Measurements from ENCODE around the gene ELK4.

The ELK4 gene

DNA sequence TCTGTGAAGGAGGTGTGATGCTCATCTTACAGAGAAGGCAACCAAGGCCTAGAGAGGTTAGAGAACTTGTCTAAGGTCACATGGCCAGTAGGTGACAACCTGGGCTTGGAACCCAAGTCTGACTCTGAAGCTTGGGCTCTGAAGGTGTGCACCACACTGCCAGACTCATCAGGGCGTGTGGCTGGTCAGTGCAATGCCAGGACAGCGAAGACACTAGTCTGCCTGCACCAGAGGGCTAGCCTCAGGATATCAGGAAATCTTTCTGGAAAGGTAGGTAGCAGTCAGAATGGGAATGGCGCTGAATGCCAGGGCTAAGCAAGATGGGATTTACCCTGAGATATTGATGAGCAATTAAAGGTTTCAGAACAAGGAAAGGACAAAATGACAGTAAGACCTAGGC, 34.9 kb downstream of the ELK4 start:
- H3K36me3 ChIP-seq (replicated peaks; ENCODE audit: insufficient read depth, low read length), result no peaks in the 10 kb centered on the region
- no peak overlapping the region for H3K4me2 ChIP-seq (ENCODE audit: low read depth, low read length)
- no peaks in the 10 kb centered on the region for H3K9me2 ChIP-seq (replicated peaks; ENCODE audit: insufficient read depth, low read length)
- H3F3A ChIP-seq (ENCODE audit: insufficient read depth, low read length), result peaks cover 6% of the 10 kb centered on the region; the same call in 1 of the 2 replicates
- H3K9me3 ChIP-seq (replicated peaks; ENCODE audit: insufficient read depth, low read length), result no peaks in the 10 kb centered on the region
- peaks cover 14% of the 10 kb centered on the region for H3K4me1 ChIP-seq (ENCODE audit: low read length)
- no peaks in the 10 kb centered on the region for H3K79me2 ChIP-seq (ENCODE audit: low read length)
- H4K20me1 ChIP-seq (ENCODE audit: insufficient read depth, low read length), result no peaks in the 10 kb centered on the region
- no peak overlapping the region for H2AFZ ChIP-seq (ENCODE audit: low read length)
- H3K27ac ChIP-seq (ENCODE audit: low read length), result no peak overlapping the region
- TF ChIP-seq EZH2 (optimal IDR thresholded peaks at IDR 0.05; ENCODE audit: low read depth, low read length) (no peak), EZH2phosphoT487 (IDR thresholded peaks at IDR 0.05; ENCODE audit: low read length) (no peak)
- no peak overlapping the region for H3K9ac ChIP-seq (ENCODE audit: low read length)
- DNase-seq, result no peak
- no peaks in the 10 kb centered on the region for H3K27me3 ChIP-seq (replicated peaks; ENCODE audit: insufficient read depth, low read length)
- no peak overlapping the region for H3K4me3 ChIP-seq (ENCODE audit: low read length)

DNA sequence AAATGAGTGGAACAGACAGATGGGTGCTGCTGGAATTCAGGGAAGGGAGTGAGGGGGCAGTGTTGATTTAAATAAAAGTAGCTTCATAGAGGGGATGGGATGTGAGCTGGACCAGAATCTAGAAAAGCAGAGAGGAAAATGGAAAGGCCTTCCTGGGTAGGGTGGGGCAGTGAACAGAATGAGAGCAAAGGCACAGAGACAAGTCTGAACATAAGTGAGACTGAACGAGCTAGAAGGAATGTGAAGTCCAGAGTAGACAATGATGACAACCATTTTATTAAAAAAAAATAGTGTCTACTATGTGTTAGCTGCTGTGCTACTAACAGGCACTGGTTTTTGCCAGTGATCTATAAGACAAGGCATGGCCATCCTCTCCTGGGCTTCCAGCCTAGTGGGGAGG, 36.0 kb downstream of the ELK4 start:
- Histone ChIP-seq H3K4me1 (ENCODE audit: low read length) (peaks cover 14% of the 10 kb centered on the region), H3K4me3 (ENCODE audit: low read length) (no peak overlapping the region), H3F3A (ENCODE audit: insufficient read depth, low read length) (peaks cover 6% of the 10 kb centered on the region; the same call in 1 of the 2 replicates), H3K4me2 (ENCODE audit: low read depth, low read length) (no peak overlapping the region), H2AFZ (ENCODE audit: low read length) (no peak overlapping the region), H3K9me2 (replicated peaks; ENCODE audit: insufficient read depth, low read length) (no peaks in the 10 kb centered on the region), H3K27me3 (replicated peaks; ENCODE audit: insufficient read depth, low read length) (peaks cover 2% of the 10 kb centered on the region), H3K27ac (ENCODE audit: low read length) (no peak overlapping the region), H3K79me2 (ENCODE audit: low read length) (no peaks in the 10 kb centered on the region), H3K9ac (ENCODE audit: low read length) (no peak overlapping the region), H4K20me1 (ENCODE audit: insufficient read depth, low read length) (no peaks in the 10 kb centered on the region), H3K9me3 (replicated peaks; ENCODE audit: insufficient read depth, low read length) (no peaks in the 10 kb centered on the region), H3K36me3 (replicated peaks; ENCODE audit: insufficient read depth, low read length) (no peaks in the 10 kb centered on the region)
- TF ChIP-seq EZH2 (optimal IDR thresholded peaks at IDR 0.05; ENCODE audit: low read depth, low read length) (no peak), EZH2phosphoT487 (IDR thresholded peaks at IDR 0.05; ENCODE audit: low read length) (no peak)
- TF ChIP-seq, protein P1, sequence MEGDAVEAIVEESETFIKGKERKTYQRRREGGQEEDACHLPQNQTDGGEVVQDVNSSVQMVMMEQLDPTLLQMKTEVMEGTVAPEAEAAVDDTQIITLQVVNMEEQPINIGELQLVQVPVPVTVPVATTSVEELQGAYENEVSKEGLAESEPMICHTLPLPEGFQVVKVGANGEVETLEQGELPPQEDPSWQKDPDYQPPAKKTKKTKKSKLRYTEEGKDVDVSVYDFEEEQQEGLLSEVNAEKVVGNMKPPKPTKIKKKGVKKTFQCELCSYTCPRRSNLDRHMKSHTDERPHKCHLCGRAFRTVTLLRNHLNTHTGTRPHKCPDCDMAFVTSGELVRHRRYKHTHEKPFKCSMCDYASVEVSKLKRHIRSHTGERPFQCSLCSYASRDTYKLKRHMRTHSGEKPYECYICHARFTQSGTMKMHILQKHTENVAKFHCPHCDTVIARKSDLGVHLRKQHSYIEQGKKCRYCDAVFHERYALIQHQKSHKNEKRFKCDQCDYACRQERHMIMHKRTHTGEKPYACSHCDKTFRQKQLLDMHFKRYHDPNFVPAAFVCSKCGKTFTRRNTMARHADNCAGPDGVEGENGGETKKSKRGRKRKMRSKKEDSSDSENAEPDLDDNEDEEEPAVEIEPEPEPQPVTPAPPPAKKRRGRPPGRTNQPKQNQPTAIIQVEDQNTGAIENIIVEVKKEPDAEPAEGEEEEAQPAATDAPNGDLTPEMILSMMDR (IDR thresholded peaks at IDR 0.05; ENCODE audit: low read length), result no peak
- DNase-seq, result no peak

- Histone ChIP-seq H3K9ac (ENCODE audit: low read length) (no peak overlapping the region), H2AFZ (ENCODE audit: low read length) (no peak overlapping the region), H3F3A (ENCODE audit: insufficient read depth, low read length) (peaks cover 6% of the 10 kb centered on the region; the same call in 1 of the 2 replicates), H3K27ac (ENCODE audit: low read length) (no peak overlapping the region), H3K9me2 (replicated peaks; ENCODE audit: insufficient read depth, low read length) (no peaks in the 10 kb centered on the region), H3K4me3 (ENCODE audit: low read length) (no peak overlapping the region), H3K4me1 (ENCODE audit: low read length) (peaks cover 14% of the 10 kb centered on the region), H3K36me3 (replicated peaks; ENCODE audit: insufficient read depth, low read length) (no peaks in the 10 kb centered on the region), H3K9me3 (replicated peaks; ENCODE audit: insufficient read depth, low read length) (no peaks in the 10 kb centered on the region), H3K27me3 (replicated peaks; ENCODE audit: insufficient read depth, low read length) (peaks cover 6% of the 10 kb centered on the region), H3K4me2 (ENCODE audit: low read depth, low read length) (no peak overlapping the region), H3K79me2 (ENCODE audit: low read length) (no peaks in the 10 kb centered on the region), H4K20me1 (ENCODE audit: insufficient read depth, low read length) (no peaks in the 10 kb centered on the region)
- no peak for DNase-seq
- no peak for TF ChIP-seq EZH2phosphoT487 (IDR thresholded peaks at IDR 0.05; ENCODE audit: low read length)
- TF ChIP-seq EZH2 (optimal IDR thresholded peaks at IDR 0.05; ENCODE audit: low read depth, low read length), result no peak
- TF ChIP-seq, protein P1 (IDR thresholded peaks at IDR 0.05; ENCODE audit: low read length), result no peak
These were observed 36.4 kb downstream of the ELK4 start for GRCh38 chr1:205595435-205595834.

DNA sequence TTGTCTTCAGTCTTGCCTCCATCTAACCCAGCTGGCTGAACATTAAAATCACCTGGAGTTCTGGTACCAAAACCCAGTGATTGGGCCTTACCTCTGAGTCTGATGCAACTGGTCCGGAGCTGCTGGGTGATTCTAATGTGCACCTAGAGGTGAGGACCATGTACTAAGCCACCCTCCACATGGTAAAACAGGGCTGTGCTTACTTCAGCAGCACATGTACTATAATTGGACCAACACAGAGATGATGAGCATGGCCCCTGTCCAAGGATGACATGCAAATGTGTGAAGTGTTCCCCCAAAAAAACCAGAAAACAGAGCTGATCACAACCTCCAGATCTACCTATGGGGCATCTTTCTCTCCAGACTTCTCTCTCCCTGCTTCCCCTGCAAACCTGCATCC, 37.0 kb downstream of the ELK4 start:
- Histone ChIP-seq H3K4me2 (ENCODE audit: low read depth, low read length) (no peak overlapping the region), H3K27ac (ENCODE audit: low read length) (no peak overlapping the region), H3F3A (ENCODE audit: insufficient read depth, low read length) (peaks cover 6% of the 10 kb centered on the region; the same call in 1 of the 2 replicates), H3K9me3 (replicated peaks; ENCODE audit: insufficient read depth, low read length) (no peaks in the 10 kb centered on the region), H3K9me2 (replicated peaks; ENCODE audit: insufficient read depth, low read length) (no peaks in the 10 kb centered on the region), H3K79me2 (ENCODE audit: low read length) (no peaks in the 10 kb centered on the region), H3K4me1 (ENCODE audit: low read length) (peaks cover 14% of the 10 kb centered on the region), H3K4me3 (ENCODE audit: low read length) (no peak overlapping the region), H2AFZ (ENCODE audit: low read length) (no peak overlapping the region), H4K20me1 (ENCODE audit: insufficient read depth, low read length) (no peaks in the 10 kb centered on the region), H3K36me3 (replicated peaks; ENCODE audit: insufficient read depth, low read length) (no peaks in the 10 kb centered on the region), H3K9ac (ENCODE audit: low read length) (no peak overlapping the region), H3K27me3 (replicated peaks; ENCODE audit: insufficient read depth, low read length) (peaks cover 12% of the 10 kb centered on the region)
- no peak for DNase-seq
- TF ChIP-seq EZH2phosphoT487 (IDR thresholded peaks at IDR 0.05; ENCODE audit: low read length) (no peak), EZH2 (optimal IDR thresholded peaks at IDR 0.05; ENCODE audit: low read depth, low read length) (no peak)
- TF ChIP-seq, protein P1 (IDR thresholded peaks at IDR 0.05; ENCODE audit: low read length), result no peak

Data from MM.1S (cell line).